Gastrocnemius medialis (tissue), 4 donors: ENCODE results near the gene C6orf118.

Source experiments
- CTCF ChIP-seq, 5 experiments: fragments of 450-650 bp in 3 of 5; fragments of 200-600 bp in 2 of 5; sonication (generic) in 2 of 5; IDR thresholded peaks in 4 of 5; conservative IDR thresholded peaks in 1 of 5; 1 replicate in 4 of 5; 2 replicates in 1 of 5; pipeline ENCODE4 v1.5.1; 2016 to 2019; ENCODE audit warnings: antibody characterized with exemption in 5 of 5, mild to moderate bottlenecking in 3 of 5, moderate library complexity in 3 of 5
- POLR2A ChIP-seq, 2 donors: fragments of 450-650 bp; IDR thresholded peaks; one replicate each; pipeline ENCODE4 v1.6.1; 2017; ENCODE audit warnings: antibody characterized with exemption in 2 of 2, mild to moderate bottlenecking in 2 of 2, moderate library complexity in 2 of 2

- no peak for TF ChIP-seq POLR2A (IDR thresholded peaks at IDR 0.05)
- no peak for TF ChIP-seq CTCF (IDR thresholded peaks at IDR 0.05 in 4 of 5, conservative IDR thresholded peaks at IDR 0.05 in 1 of 5)
These were observed 10.5 kb downstream of the C6orf118 start for GRCh38 chr6:165298875-165299274.
